Activated CD8-positive, alpha-beta memory T cell treated with anti-CD3 and anti-CD28 coated beads, Interleukin-2, amount 50 U/mL, for 1 hour (primary cell): ENCODE data around the gene ZDHHC22.

Source experiments
- DNase-seq: peaks from one replicate; pipeline ENCODE4 v3.0.0-alpha.2; 2020; ENCODE audit errors: extremely low read depth

The ZDHHC22 gene

GRCh38 chr14:77126461-77126990 lies 15.1 kb downstream of the ZDHHC22 start:
- DNase-seq = no peak

- no peak for DNase-seq
Observed at GRCh38 chr14:77125823-77126325, 15.7 kb downstream of the ZDHHC22 start.

GRCh38 chr14:77125281-77125801 lies 16.2 kb downstream of the ZDHHC22 start:
- no peak for DNase-seq

- DNase-seq = no peak
Observed at GRCh38 chr14:77124345-77125280, 17.0 kb downstream of the ZDHHC22 start.

GRCh38 chr14:77123381-77124325 lies 17.9 kb downstream of the ZDHHC22 start:
- DNase-seq = no peak

GRCh38 chr14:77122526-77123125 lies 19.0 kb downstream of the ZDHHC22 start:
- no peak for DNase-seq

- DNase-seq = no peak
Observed at GRCh38 chr14:77120771-77121743, 20.5 kb downstream of the ZDHHC22 start.

- no peak for DNase-seq
Observed at GRCh38 chr14:77119851-77120250, 21.7 kb downstream of the ZDHHC22 start.

GRCh38 chr14:77116172-77116817 lies 25.3 kb downstream of the ZDHHC22 start:
- no peak for DNase-seq

- no peak for DNase-seq
Observed at GRCh38 chr14:77114609-77115008, 27.0 kb downstream of the ZDHHC22 start.

GRCh38 chr14:77113644-77114043 lies 27.9 kb downstream of the ZDHHC22 start:
- DNase-seq = no peak

GRCh38 chr14:77111021-77111420 lies 30.6 kb downstream of the ZDHHC22 start:
- no peak for DNase-seq

GRCh38 chr14:77110286-77110685 lies 31.3 kb downstream of the ZDHHC22 start:
- no peak for DNase-seq

- DNase-seq = no peak
Observed at GRCh38 chr14:77109656-77110055, 31.9 kb downstream of the ZDHHC22 start.

- DNase-seq = no peak
Observed at GRCh38 chr14:77108753-77109152, 32.8 kb downstream of the ZDHHC22 start.

GRCh38 chr14:77107228-77107627 lies 34.4 kb downstream of the ZDHHC22 start:
- DNase-seq = no peak

GRCh38 chr14:77106666-77107065 lies 34.9 kb downstream of the ZDHHC22 start:
- no peak for DNase-seq

GRCh38 chr14:77105145-77105939 lies 36.2 kb downstream of the ZDHHC22 start:
- no peak for DNase-seq

- DNase-seq = no peak
Observed at GRCh38 chr14:77104393-77104792, 37.2 kb downstream of the ZDHHC22 start.
